Testis (tissue), 2 donors: Measurements from ENCODE around the gene PPM1A.

Source experiments
- POLR2A ChIP-seq: fragments of 450-650 bp; IDR thresholded peaks from one replicate; pipeline ENCODE4 v1.6.1; 2017; ENCODE audit warnings: antibody characterized with exemption, mild to moderate bottlenecking, moderate library complexity
- TF ChIP-seq, protein P1 (sequence below), 3 experiments: fragments of 450-650 bp in 2 of 3; fragments of 200-600 bp in 1 of 3; sonication (generic) in 1 of 3; IDR thresholded peaks; one replicate each; pipeline ENCODE4 v1.5.1; 2016 to 2019; ENCODE audit warnings: antibody characterized with exemption in 3 of 3, mild to moderate bottlenecking in 2 of 3, moderate library complexity in 1 of 3

DNA sequence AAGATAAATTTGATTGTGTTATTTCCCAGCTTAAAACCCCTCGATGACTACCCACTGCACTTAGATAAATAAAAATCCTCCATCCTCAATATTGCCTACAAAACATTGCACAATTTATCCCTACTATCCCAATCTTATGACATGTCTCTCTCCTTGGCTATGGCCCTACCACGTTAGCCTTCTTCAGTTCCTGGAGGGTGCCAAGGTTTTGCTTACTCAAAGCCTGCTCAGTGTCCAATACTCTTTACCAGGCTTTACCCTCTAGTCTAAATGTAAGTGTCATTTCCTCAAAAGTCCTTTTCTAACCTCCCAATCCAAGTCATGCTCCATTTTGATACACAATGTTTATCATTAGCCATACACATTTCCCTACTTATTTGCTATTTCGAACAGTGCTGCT lies 35.0 kb upstream of the PPM1A start:
- TF ChIP-seq POLR2A = no peak
- TF ChIP-seq, protein P1, sequence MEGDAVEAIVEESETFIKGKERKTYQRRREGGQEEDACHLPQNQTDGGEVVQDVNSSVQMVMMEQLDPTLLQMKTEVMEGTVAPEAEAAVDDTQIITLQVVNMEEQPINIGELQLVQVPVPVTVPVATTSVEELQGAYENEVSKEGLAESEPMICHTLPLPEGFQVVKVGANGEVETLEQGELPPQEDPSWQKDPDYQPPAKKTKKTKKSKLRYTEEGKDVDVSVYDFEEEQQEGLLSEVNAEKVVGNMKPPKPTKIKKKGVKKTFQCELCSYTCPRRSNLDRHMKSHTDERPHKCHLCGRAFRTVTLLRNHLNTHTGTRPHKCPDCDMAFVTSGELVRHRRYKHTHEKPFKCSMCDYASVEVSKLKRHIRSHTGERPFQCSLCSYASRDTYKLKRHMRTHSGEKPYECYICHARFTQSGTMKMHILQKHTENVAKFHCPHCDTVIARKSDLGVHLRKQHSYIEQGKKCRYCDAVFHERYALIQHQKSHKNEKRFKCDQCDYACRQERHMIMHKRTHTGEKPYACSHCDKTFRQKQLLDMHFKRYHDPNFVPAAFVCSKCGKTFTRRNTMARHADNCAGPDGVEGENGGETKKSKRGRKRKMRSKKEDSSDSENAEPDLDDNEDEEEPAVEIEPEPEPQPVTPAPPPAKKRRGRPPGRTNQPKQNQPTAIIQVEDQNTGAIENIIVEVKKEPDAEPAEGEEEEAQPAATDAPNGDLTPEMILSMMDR (IDR thresholded peaks at IDR 0.05) = no peak
